SK-N-SH treated with all-trans-retinoic acid at 6 μM for 48 hours (cell line): Measurements from ENCODE around the gene MRPL34.

Source experiments
- ATAC-seq: fragments of 200-7000 bp; cut with Tn5 transposase; 3 replicates; pipeline ENCODE4 v1.9.1; 2020; ENCODE audit warnings: mild to moderate bottlenecking, moderate library complexity
- ARNTL ChIP-seq: fragments of 450-650 bp; formaldehyde crosslinking; IDR thresholded peaks from 2 replicates; pipeline ENCODE4 v1.5.0; 2020; ENCODE audit warnings: low read depth, mild to moderate bottlenecking, moderate library complexity, borderline replicate concordance
- BACH2 ChIP-seq: fragments of 250-450 bp; sonication (Bioruptor Pico); IDR thresholded peaks from 2 replicates; pipeline ENCODE4 v1.9.0; 2021; ENCODE audit warnings: mild to moderate bottlenecking, borderline replicate concordance
- CREB5 ChIP-seq: fragments of 250-450 bp; sonication (Bioruptor Pico); IDR thresholded peaks from 2 replicates; pipeline ENCODE4 v1.5.1; 2020; ENCODE audit warnings: low read depth, mild to moderate bottlenecking, moderate library complexity
- ESRRG ChIP-seq: fragments of 250-450 bp; sonication (Bioruptor Pico); IDR thresholded peaks from 2 replicates; pipeline ENCODE4 v1.6.1; 2021; ENCODE audit warnings: mild to moderate bottlenecking
- GLIS3 ChIP-seq: fragments of 250-450 bp; sonication (Bioruptor Pico); IDR thresholded peaks from 2 replicates; pipeline ENCODE4 v1.5.0; 2020; ENCODE audit warnings: mild to moderate bottlenecking, moderate library complexity
- ISL1 ChIP-seq: fragments of 250-450 bp; sonication (Bioruptor Pico); IDR thresholded peaks from 2 replicates; pipeline ENCODE4 v2.1.2; 2022; ENCODE audit warnings: mild to moderate bottlenecking, moderate library complexity
- OSR1 ChIP-seq: fragments of 250-450 bp; sonication (Bioruptor Pico); IDR thresholded peaks from 2 replicates; pipeline ENCODE4 v1.8.0; 2022; ENCODE audit warnings: moderate library complexity, mild to moderate bottlenecking, inconsistent platforms
- POU6F1 ChIP-seq: fragments of 250-450 bp; sonication (Bioruptor Pico); IDR thresholded peaks from 2 replicates; pipeline ENCODE4 v1.8.0; 2021; ENCODE audit warnings: low read depth, mild to moderate bottlenecking, moderate library complexity, borderline replicate concordance
- PPARA ChIP-seq: fragments of 250-450 bp; sonication (Bioruptor Pico); IDR thresholded peaks from 2 replicates; pipeline ENCODE4 v1.5.0; 2020; ENCODE audit warnings: mild to moderate bottlenecking, borderline replicate concordance
- SNAI2 ChIP-seq: fragments of 250-450 bp; sonication (Bioruptor Pico); IDR thresholded peaks from 2 replicates; pipeline ENCODE4 v1.5.0; 2020; ENCODE audit warnings: mild to moderate bottlenecking, moderate library complexity
- TCF4 ChIP-seq: fragments of 250-450 bp; sonication (Bioruptor Pico); IDR thresholded peaks from 2 replicates; pipeline ENCODE4 v1.8.0; 2021; ENCODE audit warnings: mild to moderate bottlenecking, moderate library complexity, borderline replicate concordance
- TOX ChIP-seq: fragments of 250-450 bp; sonication (Bioruptor Pico); IDR thresholded peaks from 2 replicates; pipeline ENCODE4 v1.8.0; 2021; ENCODE audit warnings: mild to moderate bottlenecking, moderate library complexity, borderline replicate concordance
- TSHZ2 ChIP-seq: fragments of 250-450 bp; sonication (Bioruptor Pico); IDR thresholded peaks from 2 replicates; pipeline ENCODE4 v1.5.0; 2020; ENCODE audit warnings: mild to moderate bottlenecking, moderate library complexity
- ZC3H10 ChIP-seq: fragments of 250-450 bp; sonication (Bioruptor Pico); IDR thresholded peaks from 2 replicates; pipeline ENCODE4 v1.5.1; 2021; ENCODE audit warnings: mild to moderate bottlenecking, moderate library complexity
- ZFP3 ChIP-seq: fragments of 250-450 bp; sonication (Bioruptor Pico); IDR thresholded peaks from 2 replicates; pipeline ENCODE4 v1.5.0; 2020; ENCODE audit warnings: mild to moderate bottlenecking, moderate library complexity
- ZFP30 ChIP-seq: fragments of 450-650 bp; formaldehyde crosslinking; IDR thresholded peaks from 2 replicates; pipeline ENCODE4 v1.5.0; 2022; ENCODE audit warnings: mild to moderate bottlenecking, moderate library complexity
- ZNF565 ChIP-seq: fragments of 450-650 bp; formaldehyde crosslinking; conservative IDR thresholded peaks from 2 replicates; pipeline ENCODE4 v1.5.0; 2020; ENCODE audit warnings: low read depth, mild to moderate bottlenecking, moderate library complexity
- ZNF70 ChIP-seq: fragments of 450-650 bp; formaldehyde crosslinking; IDR thresholded peaks from 2 replicates; pipeline ENCODE4 v1.5.0; 2020; ENCODE audit warnings: mild to moderate bottlenecking, moderate library complexity
- ZNF8 ChIP-seq: fragments of 450-650 bp; formaldehyde crosslinking; IDR thresholded peaks from 2 replicates; pipeline ENCODE4 v1.5.0; 2020; ENCODE audit warnings: mild to moderate bottlenecking, moderate library complexity
- TF ChIP-seq, protein P1 (sequence below): fragments of 250-450 bp; sonication (Bioruptor Pico); IDR thresholded peaks from 2 replicates; pipeline ENCODE4 v1.5.1; 2021; ENCODE audit warnings: mild to moderate bottlenecking, moderate library complexity

The MRPL34 gene

GRCh38 chr19:17305517-17306284, at the start of gene MRPL34:
Gene MRPL34 (plus strand): TSS chr19:17305872. CDS start chr19:17305893, 21 bp downstream.
- ATAC-seq, result peak; percentile 75
- TF ChIP-seq TCF4 (peak; percentile 96), ZFP30 (CRISPR knock-in tag) (no peak), TSHZ2 (CRISPR knock-in tag) (peak; percentile 85; the same call in 1 of the 2 replicates), ZFP3 (CRISPR knock-in tag) (peak; percentile 62; the same call in 1 of the 2 replicates)

GRCh38 chr19:17256130-17256529, 49.5 kb upstream of the MRPL34 start:
- no peak for ATAC-seq
- TF ChIP-seq TOX (CRISPR knock-in tag), result no peak
- no peak for TF ChIP-seq ISL1 (CRISPR knock-in tag)
- TF ChIP-seq ZNF70 (CRISPR knock-in tag), result no peak
- peak; percentile 96 for TF ChIP-seq ZFP3 (CRISPR knock-in tag)
- TF ChIP-seq BACH2, result no peak
- TF ChIP-seq ZNF565, result no peak

DNA sequence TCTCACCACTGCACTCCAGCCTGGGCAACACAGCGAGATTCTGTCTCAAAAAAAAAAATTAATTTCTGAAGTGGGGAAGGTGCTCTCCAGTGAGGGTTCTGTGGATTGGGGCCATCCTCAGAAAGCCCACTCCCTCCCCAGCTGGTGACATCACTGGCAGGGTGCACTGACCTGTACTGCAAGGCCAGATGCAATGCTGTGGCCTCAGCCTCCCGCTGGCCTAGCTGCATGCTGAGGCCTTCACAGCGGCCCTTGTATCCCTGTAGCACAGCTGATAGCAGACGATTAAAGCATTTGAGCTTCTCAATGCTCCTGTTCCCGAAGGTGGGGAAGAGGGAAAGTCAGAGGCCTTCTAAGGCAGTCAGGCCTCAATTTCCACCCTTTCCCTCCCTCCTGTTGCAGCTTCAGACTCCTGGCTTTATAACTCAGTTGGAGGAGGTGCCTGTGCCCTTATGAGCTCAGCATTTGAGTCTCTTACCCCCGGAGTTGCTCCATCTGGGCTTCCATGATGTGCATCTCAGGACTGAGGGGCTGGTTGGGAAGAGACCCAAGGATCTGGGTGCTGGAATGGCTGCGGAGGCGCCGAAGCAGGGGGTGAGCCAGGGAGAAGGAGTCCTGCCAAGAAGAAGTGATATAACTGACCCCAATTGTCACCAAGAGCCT, 46.4 kb upstream of the MRPL34 start:
- TF ChIP-seq ARNTL (CRISPR knock-in tag), result no peak
- ATAC-seq, result no peak

DNA sequence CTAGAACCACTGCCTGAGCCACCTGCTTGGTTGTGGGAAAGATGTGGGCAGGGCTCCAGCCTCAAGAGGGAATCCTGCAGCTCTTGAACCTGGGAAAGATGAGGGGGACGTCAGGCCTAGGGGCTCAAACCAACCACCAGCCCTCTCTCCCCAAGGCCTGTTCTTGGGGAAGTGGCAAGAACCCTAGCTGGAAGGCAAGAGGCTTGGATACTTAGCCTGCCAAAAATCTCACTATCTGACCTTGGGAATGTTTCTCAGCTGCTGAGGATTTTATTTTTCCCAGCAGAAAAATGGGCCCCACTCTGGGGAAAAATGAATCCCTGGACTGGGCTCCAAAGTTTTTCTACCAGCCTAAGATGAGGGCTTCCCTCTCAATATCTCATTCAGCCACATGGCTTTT, 45.7 kb upstream of the MRPL34 start:
- TF ChIP-seq, protein P1, sequence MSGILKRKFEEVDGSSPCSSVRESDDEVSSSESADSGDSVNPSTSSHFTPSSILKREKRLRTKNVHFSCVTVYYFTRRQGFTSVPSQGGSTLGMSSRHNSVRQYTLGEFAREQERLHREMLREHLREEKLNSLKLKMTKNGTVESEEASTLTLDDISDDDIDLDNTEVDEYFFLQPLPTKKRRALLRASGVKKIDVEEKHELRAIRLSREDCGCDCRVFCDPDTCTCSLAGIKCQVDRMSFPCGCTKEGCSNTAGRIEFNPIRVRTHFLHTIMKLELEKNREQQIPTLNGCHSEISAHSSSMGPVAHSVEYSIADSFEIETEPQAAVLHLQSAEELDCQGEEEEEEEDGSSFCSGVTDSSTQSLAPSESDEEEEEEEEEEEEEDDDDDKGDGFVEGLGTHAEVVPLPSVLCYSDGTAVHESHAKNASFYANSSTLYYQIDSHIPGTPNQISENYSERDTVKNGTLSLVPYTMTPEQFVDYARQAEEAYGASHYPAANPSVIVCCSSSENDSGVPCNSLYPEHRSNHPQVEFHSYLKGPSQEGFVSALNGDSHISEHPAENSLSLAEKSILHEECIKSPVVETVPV (CRISPR knock-in tag), result no peak
- TF ChIP-seq ESRRG (CRISPR knock-in tag), result no peak
- no peak for TF ChIP-seq TCF4
- TF ChIP-seq SNAI2, result no peak
- no peak for TF ChIP-seq ISL1 (CRISPR knock-in tag)
- TF ChIP-seq TOX (CRISPR knock-in tag), result no peak
- no peak for TF ChIP-seq BACH2
- TF ChIP-seq ZNF70 (CRISPR knock-in tag), result no peak
- no peak for TF ChIP-seq CREB5
- TF ChIP-seq OSR1, result no peak
- TF ChIP-seq ARNTL (CRISPR knock-in tag), result no peak
- TF ChIP-seq ZNF565, result no peak
- TF ChIP-seq ZFP30 (CRISPR knock-in tag), result no peak
- TF ChIP-seq POU6F1 (CRISPR knock-in tag), result no peak
- no peak for TF ChIP-seq PPARA
- no peak for TF ChIP-seq GLIS3 (CRISPR knock-in tag)
- TF ChIP-seq ZC3H10 (CRISPR knock-in tag), result no peak
- TF ChIP-seq ZNF8, result no peak

More for the DNA sequence above, 45.7 kb upstream of the MRPL34 start:
- no peak for ATAC-seq
